Retinal pigment epithelial cell (primary cell): ENCODE data around the gene PBX4.

Experiments
- DNase-seq: peaks from one replicate; pipeline ENCODE4 v3.0.0-alpha.2; 2010; ENCODE audit warnings: low read depth
- H3K4me3 ChIP-seq: 2 replicates; pipeline ENCODE4 v1.5.1; 2011; ENCODE audit warnings: mild to moderate bottlenecking, low read length, control low read depth, moderate library complexity
- TF ChIP-seq, protein P1 (sequence below): conservative IDR thresholded peaks from 2 replicates; pipeline ENCODE4 v1.5.1; 2011; ENCODE audit warnings: low read depth, low read length, control low read depth, inconsistent platforms

PBX4 gene

DNA sequence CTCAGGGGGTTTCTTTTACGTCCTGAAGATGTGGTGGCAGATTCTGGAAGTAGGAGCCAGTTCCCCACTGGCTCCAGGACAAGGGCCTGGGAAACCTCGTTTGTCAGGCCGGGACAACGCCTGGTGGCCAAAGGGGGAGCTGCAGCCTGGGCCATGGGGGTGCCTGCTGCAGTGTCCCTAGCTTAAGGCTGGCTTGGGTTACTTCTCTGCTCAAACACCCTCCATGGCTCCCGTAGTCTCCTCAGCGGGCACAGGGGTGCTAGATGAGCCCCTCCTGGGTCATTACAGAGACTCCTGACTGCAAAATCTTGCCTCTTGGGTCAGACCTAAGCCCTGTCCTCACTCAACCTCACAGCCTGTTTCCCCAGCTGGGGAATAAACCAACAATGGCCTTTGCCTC is 65.7 kb downstream of the PBX4 start:
- no peak for DNase-seq
- TF ChIP-seq, protein P1, sequence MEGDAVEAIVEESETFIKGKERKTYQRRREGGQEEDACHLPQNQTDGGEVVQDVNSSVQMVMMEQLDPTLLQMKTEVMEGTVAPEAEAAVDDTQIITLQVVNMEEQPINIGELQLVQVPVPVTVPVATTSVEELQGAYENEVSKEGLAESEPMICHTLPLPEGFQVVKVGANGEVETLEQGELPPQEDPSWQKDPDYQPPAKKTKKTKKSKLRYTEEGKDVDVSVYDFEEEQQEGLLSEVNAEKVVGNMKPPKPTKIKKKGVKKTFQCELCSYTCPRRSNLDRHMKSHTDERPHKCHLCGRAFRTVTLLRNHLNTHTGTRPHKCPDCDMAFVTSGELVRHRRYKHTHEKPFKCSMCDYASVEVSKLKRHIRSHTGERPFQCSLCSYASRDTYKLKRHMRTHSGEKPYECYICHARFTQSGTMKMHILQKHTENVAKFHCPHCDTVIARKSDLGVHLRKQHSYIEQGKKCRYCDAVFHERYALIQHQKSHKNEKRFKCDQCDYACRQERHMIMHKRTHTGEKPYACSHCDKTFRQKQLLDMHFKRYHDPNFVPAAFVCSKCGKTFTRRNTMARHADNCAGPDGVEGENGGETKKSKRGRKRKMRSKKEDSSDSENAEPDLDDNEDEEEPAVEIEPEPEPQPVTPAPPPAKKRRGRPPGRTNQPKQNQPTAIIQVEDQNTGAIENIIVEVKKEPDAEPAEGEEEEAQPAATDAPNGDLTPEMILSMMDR, result peak; percentile 74
- no peak overlapping the region for H3K4me3 ChIP-seq

DNA sequence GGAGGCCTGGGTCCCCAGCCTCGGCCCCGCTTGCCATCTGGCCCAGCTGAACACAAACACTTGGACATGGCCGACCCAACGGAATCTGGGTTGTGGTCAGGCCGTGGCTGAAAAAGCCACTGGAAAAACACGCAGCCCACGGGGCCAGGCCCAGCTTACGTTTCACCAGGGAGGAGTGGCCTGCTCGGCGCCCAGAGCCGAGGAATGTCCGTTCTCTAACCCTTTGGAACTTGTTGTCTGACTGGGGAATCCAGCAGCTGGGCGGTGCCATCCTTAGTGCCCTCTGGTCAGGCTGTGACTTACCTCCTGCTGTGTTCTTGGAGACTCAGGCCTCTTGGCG is 66.7 kb downstream of the PBX4 start:
- DNase-seq, result no peak
- H3K4me3 ChIP-seq, result no peak overlapping the region
- TF ChIP-seq, protein P1, result no peak

- H3K4me3 ChIP-seq, result no peak overlapping the region
- no peak for DNase-seq
- TF ChIP-seq, protein P1, result no peak
Measured at GRCh38 chr19:19550972-19551852, 67.3 kb downstream of the PBX4 start.

- TF ChIP-seq, protein P1, result no peak
Measured at GRCh38 chr19:19550485-19550929, 68.0 kb downstream of the PBX4 start.

GRCh38 chr19:19549804-19550464 is 68.6 kb downstream of the PBX4 start:
- no peak for DNase-seq
- TF ChIP-seq, protein P1, result no peak

More at GRCh38 chr19:19550485-19550929, 68.0 kb downstream of the PBX4 start:
- no peak for DNase-seq
- no peak overlapping the region for H3K4me3 ChIP-seq

DNA sequence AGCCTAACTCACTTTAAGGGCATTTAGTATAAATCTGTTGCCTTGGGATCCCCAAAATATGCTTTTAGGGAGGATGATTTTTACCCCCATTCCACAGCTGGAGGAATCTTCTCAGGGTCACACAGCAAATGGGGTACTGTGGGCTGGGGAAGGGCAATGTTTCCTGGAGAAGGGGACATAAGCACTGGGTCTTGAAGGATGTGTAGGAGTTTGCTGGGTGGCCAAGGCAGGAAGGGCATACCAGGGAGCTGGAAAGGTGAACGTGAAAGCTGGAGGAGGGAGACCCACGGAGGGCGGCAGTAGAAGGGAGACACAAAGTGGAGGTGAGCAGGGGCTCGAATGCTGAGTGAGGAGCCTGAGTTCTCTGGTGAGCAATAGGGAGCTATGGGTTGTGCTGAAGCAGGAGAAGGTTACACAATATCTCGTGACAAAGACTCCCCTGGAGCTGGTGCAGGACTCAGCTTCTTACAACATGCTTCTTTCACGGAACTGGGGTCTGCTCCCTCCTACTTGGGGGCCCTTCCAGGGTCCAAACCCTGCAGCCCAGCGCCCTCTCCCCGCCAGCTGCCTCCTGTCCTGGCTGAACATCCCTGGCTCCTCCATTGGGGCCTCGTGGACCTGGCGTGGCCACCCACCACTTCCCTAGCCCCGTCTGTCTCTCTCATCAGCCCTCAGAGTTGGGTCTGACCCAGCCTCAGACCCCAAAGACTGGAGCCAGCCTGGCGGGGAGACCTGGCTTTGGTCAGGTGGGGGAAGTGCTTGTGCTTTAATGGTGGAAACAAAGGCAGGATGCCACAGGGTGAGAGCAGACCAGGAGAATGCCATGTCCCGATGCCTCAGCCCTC is 69.3 kb downstream of the PBX4 start:
- H3K4me3 ChIP-seq, result no peak overlapping the region
- TF ChIP-seq, protein P1, result no peak
- DNase-seq, result no peak

More at GRCh38 chr19:19549804-19550464, 68.6 kb downstream of the PBX4 start:
- no peak overlapping the region for H3K4me3 ChIP-seq
